A549 (cell line): ENCODE results near the gene PHF21B. TPM values are rescaled to one million over a fixed set of nuclear protein-coding genes. Genes with fewer than 3 reads are reported as not detected.

ENCODE experiments used
- ATAC-seq, 2 experiments: fragments of 200-7000 bp in 1 of 2; fragments of >200 bp in 1 of 2; cut with Nextera tagmentation in 1 of 2; cut with Tn5 transposase in 1 of 2; 3 replicates each; pipeline versions ENCODE4 v1.8.0 to v1.9.1; 2018 to 2020; ENCODE audit warnings: mild to moderate bottlenecking in 1 of 2, moderate library complexity in 1 of 2
- CTCF ChIA-PET: fragments of 300-600 bp; sonication (Branson Sonifier 250); formaldehyde crosslinking; extraction: SDS; loops from one replicate; lab custom pipeline; 2021; ENCODE audit warnings: antibody characterized with exemption, inconsistent platforms; lab: Yijun Ruan, JAX
- POLR2A ChIA-PET: fragments of 350-600 bp; formaldehyde crosslinking; extraction: SDS; loops from one replicate; lab custom pipeline; 2021; ENCODE audit warnings: antibody characterized with exemption, inconsistent platforms; lab: Yijun Ruan, JAX
- DNase-seq, 2 experiments: peaks; one replicate each; pipeline versions ENCODE4 v3.0.0 to v3.0.0-alpha.2; 2011 to 2016; ENCODE audit warnings: low read depth in 1 of 2, low spot score in 1 of 2
- FAIRE-seq: peaks from 2 replicates; lab custom pipeline; 2011; peaks lifted over from hg19 to GRCh38; lab: Jason Lieb, UNC
- H3K27ac ChIP-seq, 2 experiments: fragments of >200 bp; sonication (Bioruptor Twin); formaldehyde crosslinking; 3 replicates each; pipeline ENCODE4 v1.5.1; 2016 to 2017
- H3K4me1 ChIP-seq: fragments of >200 bp; sonication (Bioruptor Twin); formaldehyde crosslinking; 3 replicates; pipeline ENCODE4 v1.6.1; 2016
- H3K4me2 ChIP-seq: fragments of >200 bp; sonication (Bioruptor Twin); formaldehyde crosslinking; 3 replicates; pipeline ENCODE4 v1.6.1; 2016
- H3K4me3 ChIP-seq: fragments of >200 bp; sonication (Bioruptor Twin); formaldehyde crosslinking; 3 replicates; pipeline ENCODE4 v1.5.1; 2016
- H3K9me3 ChIP-seq: fragments of >200 bp; sonication (Bioruptor Twin); formaldehyde crosslinking; 3 replicates; pipeline ENCODE4 v1.6.1; 2016
- BHLHE40 ChIP-seq: IDR thresholded peaks from 2 replicates; pipeline ENCODE4 v1.6.1; 2012; ENCODE audit warnings: low read depth, low read length, inconsistent platforms
- CHD2 ChIP-seq: fragments of 150-350 bp; IDR thresholded peaks from 2 replicates; pipeline ENCODE4 v1.6.1; 2014; ENCODE audit warnings: low read length; ENCODE audit not compliant: partially characterized antibody
- CTCF ChIP-seq: fragments of >200 bp; sonication (Bioruptor Twin); formaldehyde crosslinking; IDR thresholded peaks from 3 replicates; pipeline ENCODE4 v1.5.1; 2016
- EHF ChIP-seq: fragments of 250-450 bp; sonication (Bioruptor Pico); IDR thresholded peaks from 2 replicates; pipeline ENCODE4 v1.5.0; 2020; ENCODE audit warnings: mild to moderate bottlenecking
- EP300 ChIP-seq, 2 experiments: fragments of >200 bp; sonication (Bioruptor Twin); formaldehyde crosslinking; IDR thresholded peaks; 2 replicates in 1 of 2; 3 replicates in 1 of 2; pipeline ENCODE4 v1.6.1; 2016 to 2017
- FOSL2 ChIP-seq, 2 experiments: fragments of 450-650 bp in 1 of 2; fragments of >200 bp in 1 of 2; sonication (Bioruptor Twin) in 1 of 2; formaldehyde crosslinking; IDR thresholded peaks; 2 replicates each; pipeline versions ENCODE4 v1.5.0 to v1.6.1; 2016 to 2020; ENCODE audit warnings: mild to moderate bottlenecking in 1 of 2, moderate library complexity in 1 of 2
- FOXS1 ChIP-seq: fragments of 250-450 bp; sonication (Bioruptor Pico); IDR thresholded peaks from 2 replicates; pipeline ENCODE4 v1.5.0; 2020; ENCODE audit warnings: mild to moderate bottlenecking, moderate library complexity
- HDAC2 ChIP-seq: fragments of 200-600 bp; sonication (generic); IDR thresholded peaks from 2 replicates; pipeline ENCODE4 v1.6.1; 2016
- HES2 ChIP-seq: fragments of >200 bp; sonication (Bioruptor Twin); formaldehyde crosslinking; IDR thresholded peaks from 2 replicates; pipeline ENCODE4 v1.6.1; 2016
- JUN ChIP-seq, 2 experiments: fragments of >200 bp; sonication (Bioruptor Twin); formaldehyde crosslinking; IDR thresholded peaks; 2 replicates in 1 of 2; 3 replicates in 1 of 2; pipeline ENCODE4 v1.6.1; 2016 to 2017
- KDM1A ChIP-seq: fragments of 200-600 bp; sonication (generic); IDR thresholded peaks from 2 replicates; pipeline ENCODE4 v1.6.1; 2016; ENCODE audit warnings: low read depth, mild to moderate bottlenecking
- MAX ChIP-seq: IDR thresholded peaks from 2 replicates; pipeline ENCODE4 v1.6.1; 2012
- NPAS2 ChIP-seq: fragments of 250-450 bp; sonication (Bioruptor Pico); IDR thresholded peaks from 2 replicates; pipeline ENCODE4 v1.8.0; 2022; ENCODE audit warnings: mild to moderate bottlenecking, moderate library complexity, borderline replicate concordance
- PHF8 ChIP-seq: fragments of 200-600 bp; sonication (generic); IDR thresholded peaks from 2 replicates; pipeline ENCODE4 v1.6.1; 2016; ENCODE audit warnings: low read depth, mild to moderate bottlenecking, antibody characterized with exemption, moderate library complexity, borderline replicate concordance
- POLR2AphosphoS2 ChIP-seq: conservative IDR thresholded peaks from 2 replicates; pipeline ENCODE4 v1.6.1; 2012; ENCODE audit warnings: low read length, improper control_type of control experiment, inconsistent platforms
- RAD21 ChIP-seq, 2 experiments: fragments of >200 bp in 1 of 2; sonication (Bioruptor Twin) in 1 of 2; formaldehyde crosslinking in 1 of 2; IDR thresholded peaks in 1 of 2; conservative IDR thresholded peaks in 1 of 2; 2 replicates in 1 of 2; 3 replicates in 1 of 2; pipeline ENCODE4 v1.6.1; 2012 to 2018; ENCODE audit warnings: inconsistent platforms in 1 of 2
- RCOR1 ChIP-seq: fragments of 150-350 bp; IDR thresholded peaks from 2 replicates; pipeline ENCODE4 v1.6.1; 2014; ENCODE audit warnings: antibody characterized with exemption, low read length, low read depth
- RFX5 ChIP-seq: fragments of 450-650 bp; IDR thresholded peaks from 2 replicates; pipeline ENCODE4 v1.7.1; 2014; ENCODE audit warnings: antibody characterized with exemption, mild to moderate bottlenecking, moderate library complexity
- SREBF2 ChIP-seq: fragments of 450-650 bp; IDR thresholded peaks from 2 replicates; pipeline ENCODE4 v1.6.1; 2014; ENCODE audit warnings: mild to moderate bottlenecking, moderate library complexity
- TP53 ChIP-seq: fragments of 250-450 bp; sonication (Bioruptor Pico); IDR thresholded peaks from 2 replicates; pipeline ENCODE4 v1.5.0; 2021; ENCODE audit warnings: mild to moderate bottlenecking, moderate library complexity
- ZC3H11A ChIP-seq: fragments of 450-650 bp; IDR thresholded peaks from 2 replicates; pipeline ENCODE4 v1.6.1; 2014; ENCODE audit warnings: antibody characterized with exemption, mild to moderate bottlenecking
- ZFP36 ChIP-seq: fragments of 450-650 bp; IDR thresholded peaks from 2 replicates; pipeline ENCODE4 v1.6.1; 2014; ENCODE audit warnings: borderline replicate concordance; ENCODE audit not compliant: partially characterized antibody
- ZSCAN20 ChIP-seq: fragments of 250-450 bp; sonication (Bioruptor Pico); IDR thresholded peaks from 2 replicates; pipeline ENCODE4 v1.8.0; 2022; ENCODE audit warnings: mild to moderate bottlenecking, moderate library complexity
- whole genome bisulfite sequencing: methylation state at CpG from one replicate; pipeline ENCODE4 v1.1.6; 2017; ENCODE audit errors: missing lambda C conversion rate; 5-methylcytosine and 5-hydroxymethylcytosine counted together
- polyA plus RNA-seq, 4 experiments: library from polyadenylated mRNA; depleted of rRNA in 3 of 4; stranded (reverse); fragments of >200 nt; fragmentation: RNase III in 1 of 4; extraction: RNeasy Plus Mini Kit Qiagen cat#74134 plus additional on column Dnase treatment in 1 of 4; gene quantifications; 2 replicates in 3 of 4; 3 replicates in 1 of 4; pipeline ENCODE4 v1.2.3, GENCODE V29; 2011 to 2017

Gene PHF21B
- polyA plus RNA-seq, 2 of the 4 experiments (the other 2 are of a cell fraction) = 0.50 to 0.70 TPM

DNA sequence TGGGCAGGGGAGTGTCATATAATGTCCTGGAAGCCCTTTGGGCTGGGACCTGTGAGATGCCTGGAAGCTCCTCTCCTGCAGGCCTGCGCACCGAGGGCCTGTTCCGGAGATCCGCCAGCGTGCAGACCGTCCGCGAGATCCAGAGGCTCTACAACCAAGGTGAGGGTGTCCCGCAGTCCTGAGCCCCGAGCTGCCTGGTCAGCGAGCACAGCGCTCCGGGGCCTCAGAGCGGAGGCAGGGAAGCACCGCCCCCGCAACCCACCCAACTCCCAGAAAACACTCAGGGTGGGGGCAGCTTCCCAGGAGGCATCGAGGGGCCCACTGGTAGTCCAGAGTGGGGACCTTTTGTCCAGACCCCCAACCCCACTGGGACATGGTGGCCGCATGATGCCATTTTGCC, 161.9 kb downstream of the PHF21B start:
- ATAC-seq (no peak), DNase-seq (no peak), FAIRE-seq (no peak)
- Histone ChIP-seq H3K4me3 (no peak overlapping the region), H3K27ac (no peak overlapping the region), H3K9me3 (no peaks in the 10 kb centered on the region; the same call in 2 of the 3 replicates), H3K4me2 (no peak overlapping the region), H3K4me1 (no peaks in the 10 kb centered on the region)
- WGBS = 92% methylated on average over 11 of the region's 18 CpGs
- CTCF ChIA-PET = no interaction called here
- TF ChIP-seq PHF8 (no peak), RAD21 (conservative IDR thresholded peaks at IDR 0.05 in 1 of 2, IDR thresholded peaks at IDR 0.05 in 1 of 2) (no peak), ZC3H11A (no peak), BHLHE40 (no peak), JUN (IDR thresholded peaks at IDR 0.05) (no peak), HES2 (no peak), ZFP36 (no peak), CHD2 (no peak), POLR2AphosphoS2 (no peak), FOXS1 (CRISPR knock-in tag) (no peak), NPAS2 (no peak), ZSCAN20 (no peak), CTCF (no peak), KDM1A (no peak), TP53 (no peak), RCOR1 (no peak), EP300 (IDR thresholded peaks at IDR 0.05) (no peak)
- POLR2A ChIA-PET = no interaction called here

DNA sequence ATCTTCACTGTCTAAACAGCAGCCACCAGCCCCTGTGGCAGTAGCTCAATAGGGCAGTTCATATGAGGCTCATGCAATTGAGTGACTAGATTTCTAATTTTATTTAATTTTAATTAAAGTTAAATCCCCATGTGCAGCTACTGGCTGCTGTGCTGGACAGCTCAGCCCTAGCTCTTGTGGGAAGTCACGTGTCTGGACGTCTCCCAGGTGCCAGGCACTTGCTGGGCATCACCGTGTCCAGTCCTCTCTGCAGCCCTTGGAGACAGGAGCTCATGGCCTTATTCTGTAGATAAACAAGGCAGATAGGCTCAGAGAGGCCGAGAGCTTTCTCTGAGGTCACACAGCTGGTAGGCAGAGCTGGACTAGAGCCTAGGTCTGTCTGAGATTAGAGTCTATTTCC, 162.4 kb downstream of the PHF21B start:
- POLR2A ChIA-PET = no interaction called here
- FAIRE-seq = no peak

GRCh38 chr22:44846726-44847275, 163.0 kb downstream of the PHF21B start:
- no peaks in the 10 kb centered on the region; the same call in 2 of the 3 replicates for H3K9me3 ChIP-seq
- FAIRE-seq (no peak), ATAC-seq (no peak), DNase-seq (no peak)
- POLR2A ChIA-PET = no interaction called here
- 83% methylated on average over 11 of the region's 16 CpGs for WGBS
- no peaks in the 10 kb centered on the region for H3K4me1 ChIP-seq
- TF ChIP-seq ZSCAN20 (no peak), RFX5 (no peak), MAX (no peak), EHF (CRISPR knock-in tag) (no peak), HDAC2 (no peak), RAD21 (conservative IDR thresholded peaks at IDR 0.05 in 1 of 2, IDR thresholded peaks at IDR 0.05 in 1 of 2) (no peak)
- H3K4me3 ChIP-seq = no peak overlapping the region
- H3K27ac ChIP-seq = no peak overlapping the region
- CTCF ChIA-PET = interaction anchor here (0.7 kb wide), 1 partner anchor 22 kb away, joined by 3 read pairs; no protein-coding TSS in a partner anchor
- no peak overlapping the region for H3K4me2 ChIP-seq

More for the DNA sequence above, 162.4 kb downstream of the PHF21B start:
- no peak for ATAC-seq
- H3K4me2 ChIP-seq = no peak overlapping the region
- H3K27ac ChIP-seq = no peak overlapping the region
- 73% methylated on average over 4 of the region's 4 CpGs for WGBS
- CTCF ChIA-PET = no interaction called here
- no peak overlapping the region for H3K4me3 ChIP-seq
- no peak for TF ChIP-seq SREBF2
- TF ChIP-seq FOSL2 (IDR thresholded peaks at IDR 0.05) = no peak
- no peak for TF ChIP-seq FOSL2 (CRISPR knock-in tag; IDR thresholded peaks at IDR 0.05)
- TF ChIP-seq, all 56 proteins: peak for 0
- Histone ChIP-seq H3K9me3 (no peaks in the 10 kb centered on the region; the same call in 2 of the 3 replicates), H3K4me1 (no peaks in the 10 kb centered on the region)
- no peak for DNase-seq
